ENCODE measurements around the gene GTPBP8.

DNA sequence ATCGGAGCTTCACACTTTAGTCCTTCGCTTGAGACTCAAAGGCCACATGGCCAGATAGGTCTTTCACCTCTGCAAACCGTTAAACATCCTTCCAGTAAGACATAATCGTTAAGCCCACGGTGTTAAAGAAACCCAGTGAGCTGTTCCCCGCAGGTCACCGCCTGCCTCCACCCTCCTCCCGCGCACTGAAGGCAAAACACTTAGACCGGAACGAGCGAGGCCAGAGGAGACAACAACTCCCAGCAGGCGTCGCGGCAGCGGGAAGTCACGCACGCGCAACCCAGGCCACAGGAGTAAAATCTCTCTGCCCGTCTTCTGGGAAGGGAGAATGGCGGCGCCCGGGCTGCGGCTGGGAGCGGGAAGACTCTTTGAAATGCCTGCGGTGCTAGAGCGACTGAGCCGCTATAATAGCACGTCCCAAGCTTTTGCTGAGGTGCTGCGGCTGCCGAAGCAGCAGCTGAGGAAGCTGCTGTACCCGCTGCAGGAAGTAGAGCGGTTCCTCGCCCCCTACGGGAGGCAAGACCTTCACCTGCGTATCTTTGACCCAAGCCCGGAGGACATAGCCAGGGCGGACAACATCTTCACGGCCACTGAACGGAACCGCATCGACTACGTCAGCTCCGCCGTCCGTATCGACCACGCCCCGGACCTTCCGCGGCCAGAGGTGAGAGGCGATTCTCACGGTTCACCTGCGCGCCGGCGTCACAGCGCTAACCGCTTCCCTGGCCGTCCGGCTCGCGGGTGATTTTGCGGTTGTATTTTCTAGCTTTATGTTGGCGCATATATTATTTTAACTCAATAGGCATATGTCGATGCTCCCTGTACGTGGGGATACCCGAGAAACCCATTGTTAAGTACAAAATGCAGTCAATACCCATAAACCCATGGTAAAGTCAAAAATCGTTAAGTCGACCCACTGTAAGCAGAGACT lies at the start of gene GTPBP8:
- TF ChIP-seq CTCF (IDR thresholded peaks at IDR 0.05) (no peak), EZH2 (IDR thresholded peaks at IDR 0.05; ENCODE audit: borderline replicate concordance, insufficient read depth, low read depth, low read length, poor library complexity, severe bottlenecking) (no peak)

Measured in B cell (primary cell).